Erythroblast (primary cell): Measurements from ENCODE around the gene ACOT7.

ENCODE experiments used
- GATA1 ChIP-seq: IDR thresholded peaks from 2 replicates; pipeline ENCODE4 v1.6.1; 2011; ENCODE audit warnings: low read depth, mild to moderate bottlenecking, control low read depth, low read length, moderate library complexity
- POLR2A ChIP-seq: IDR thresholded peaks from 2 replicates; pipeline ENCODE4 v1.6.1; 2011; ENCODE audit warnings: mild to moderate bottlenecking, low read length

DNA sequence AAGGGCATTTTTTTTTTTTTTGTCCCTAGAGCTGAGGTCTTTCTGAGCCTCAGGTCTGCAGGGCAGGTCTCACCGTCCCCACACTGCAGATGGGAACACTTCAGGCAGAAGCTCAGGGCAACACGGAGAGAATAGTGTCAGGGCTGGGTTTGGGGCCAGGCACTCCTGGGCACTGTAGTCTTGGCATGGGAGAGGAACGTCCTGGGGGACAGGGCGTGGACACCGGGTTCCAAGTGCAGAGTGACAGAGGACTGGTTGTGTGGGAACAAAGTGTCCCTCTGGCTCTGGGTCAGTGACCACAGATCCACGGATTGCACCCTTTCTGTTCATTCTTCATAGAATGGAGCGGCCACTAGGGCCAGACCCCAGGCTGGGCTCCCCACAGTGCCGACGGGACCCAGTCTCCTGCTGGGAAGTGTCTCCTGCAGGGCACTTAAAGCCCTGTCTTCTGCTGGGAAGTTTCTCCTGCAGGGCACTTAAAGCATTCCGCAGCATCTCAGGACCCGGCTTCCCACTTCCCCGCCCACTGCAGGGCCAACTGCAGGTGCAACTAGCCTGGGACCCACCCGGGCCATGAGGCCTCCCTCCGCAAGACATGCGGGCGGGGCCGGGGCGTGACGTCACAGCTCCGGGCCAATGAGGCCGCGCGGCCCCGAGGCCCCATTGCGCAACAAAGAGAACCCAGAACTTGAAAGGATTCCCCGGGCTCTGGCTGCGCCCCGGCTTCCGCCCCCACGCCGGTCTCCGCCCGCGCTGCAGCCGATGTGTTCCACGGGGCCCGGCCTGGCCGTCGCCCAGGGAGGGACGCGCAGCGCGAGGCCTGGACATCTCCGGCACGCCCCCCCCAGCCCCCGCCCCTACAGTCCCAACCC is 133.8 kb downstream of the ACOT7 start:
- TF ChIP-seq POLR2A: no peak
- TF ChIP-seq GATA1: no peak
